ENCODE data around the gene MICAL2. TPM values are rescaled to one million over a fixed set of nuclear protein-coding genes. Genes with fewer than 3 reads are reported as not detected.

Gene MICAL2
- total RNA-seq, 1 experiment from 2014 or later, result 37.4 TPM

DNA sequence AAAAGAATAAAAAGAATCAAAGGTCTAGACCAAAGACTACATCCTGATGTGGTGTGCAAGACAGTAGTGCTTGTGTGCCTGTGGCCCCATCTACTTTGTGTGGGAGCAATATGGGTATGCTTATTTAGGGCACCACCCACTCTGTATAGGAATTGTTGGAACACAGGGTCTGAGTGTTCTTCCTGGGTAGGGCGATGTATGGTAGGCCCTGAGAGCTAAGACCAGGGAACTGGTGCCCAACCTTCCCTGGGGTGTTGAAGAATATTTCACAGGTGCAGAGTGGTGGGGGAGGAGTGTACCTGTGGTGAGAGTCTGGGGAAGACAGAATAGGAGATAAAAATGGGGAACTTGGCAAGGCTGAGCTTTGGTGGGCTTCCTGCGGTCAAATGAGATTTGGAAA lies 41.9 kb downstream of the MICAL2 start (continued):
- TF ChIP-seq, protein P1, sequence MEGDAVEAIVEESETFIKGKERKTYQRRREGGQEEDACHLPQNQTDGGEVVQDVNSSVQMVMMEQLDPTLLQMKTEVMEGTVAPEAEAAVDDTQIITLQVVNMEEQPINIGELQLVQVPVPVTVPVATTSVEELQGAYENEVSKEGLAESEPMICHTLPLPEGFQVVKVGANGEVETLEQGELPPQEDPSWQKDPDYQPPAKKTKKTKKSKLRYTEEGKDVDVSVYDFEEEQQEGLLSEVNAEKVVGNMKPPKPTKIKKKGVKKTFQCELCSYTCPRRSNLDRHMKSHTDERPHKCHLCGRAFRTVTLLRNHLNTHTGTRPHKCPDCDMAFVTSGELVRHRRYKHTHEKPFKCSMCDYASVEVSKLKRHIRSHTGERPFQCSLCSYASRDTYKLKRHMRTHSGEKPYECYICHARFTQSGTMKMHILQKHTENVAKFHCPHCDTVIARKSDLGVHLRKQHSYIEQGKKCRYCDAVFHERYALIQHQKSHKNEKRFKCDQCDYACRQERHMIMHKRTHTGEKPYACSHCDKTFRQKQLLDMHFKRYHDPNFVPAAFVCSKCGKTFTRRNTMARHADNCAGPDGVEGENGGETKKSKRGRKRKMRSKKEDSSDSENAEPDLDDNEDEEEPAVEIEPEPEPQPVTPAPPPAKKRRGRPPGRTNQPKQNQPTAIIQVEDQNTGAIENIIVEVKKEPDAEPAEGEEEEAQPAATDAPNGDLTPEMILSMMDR (IDR thresholded peaks at IDR 0.05 in 2 of 3, conservative IDR thresholded peaks at IDR 0.05 in 1 of 3; ENCODE audit: borderline replicate concordance in 1 of 3, insufficient read depth in 1 of 3, low read depth in 2 of 3, low read length in 2 of 3), result no peak
- TF ChIP-seq ZFX (IDR thresholded peaks at IDR 0.05), result no peak
- TF ChIP-seq POLR2AphosphoS5 (IDR thresholded peaks at IDR 0.05; ENCODE audit: low read depth, low read length), result no peak
- no peak for TF ChIP-seq TCF7L2 (IDR thresholded peaks at IDR 0.05; ENCODE audit: borderline replicate concordance, extremely low read depth, insufficient read depth, insufficient read length)

DNA sequence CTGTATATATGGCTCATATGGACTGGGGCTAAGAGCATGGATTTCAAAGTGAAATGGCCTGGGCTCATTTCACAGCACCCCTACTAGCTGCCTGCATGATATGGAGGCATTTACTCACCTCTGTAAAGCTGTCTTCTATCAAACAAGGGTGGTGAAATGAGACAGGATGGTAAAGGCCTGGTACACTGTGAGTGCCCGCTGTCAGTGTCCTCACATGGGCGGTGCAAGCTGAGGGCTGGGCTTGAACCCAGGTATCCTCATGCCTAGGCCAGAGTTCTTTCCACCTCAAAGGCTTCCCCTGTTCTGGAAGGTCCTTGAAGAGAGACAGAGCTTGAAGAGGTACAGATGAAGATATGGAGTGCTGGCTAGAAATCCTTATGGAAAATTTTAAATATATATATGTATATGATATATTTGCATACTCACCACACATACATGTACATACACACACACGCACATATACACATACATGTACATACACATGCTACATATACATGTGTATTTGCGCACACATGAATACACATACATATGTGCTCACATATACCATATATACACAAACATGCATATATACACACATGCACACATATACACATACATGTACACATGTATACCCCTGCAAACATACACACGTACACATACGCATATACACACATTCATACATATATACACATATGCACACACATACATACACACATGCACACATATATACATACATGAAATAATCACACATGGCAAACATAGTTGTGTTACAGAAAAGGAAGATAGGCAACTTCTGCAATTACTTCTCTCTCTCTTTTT lies 44.7 kb downstream of the MICAL2 start:
- ChIA-PET CTCF (no interaction called here), POLR2A (no interaction called here), RAD21 (ENCODE audit: low non-redundant PET in 1 of 2, low total read pairs in 2 of 2, uncharacterized antibody in 2 of 2, unreplicated experiment in 2 of 2) (no interaction called here)
- ATAC-seq, result no peak
- Histone ChIP-seq H3K4me1 (ENCODE audit: control insufficient read depth in 1 of 2, insufficient read depth in 2 of 2, low read length in 2 of 2) (peaks cover 10 to 29% of the 10 kb centered on the region in 2 experiments), H3K9me2 (ENCODE audit: insufficient read depth) (no peaks in the 10 kb centered on the region), H3K4me3 (replicated peaks in 1 of 2; ENCODE audit: low read depth in 1 of 2, low read length in 2 of 2) (no peak overlapping the region), H3K4me2 (ENCODE audit: low read length) (no peak overlapping the region), H2AFZ (ENCODE audit: low read depth, low read length, poor library complexity, severe bottlenecking) (no peak overlapping the region), H3K27ac (ENCODE audit: low read depth, low read length) (no peak overlapping the region), H3K36me3 (ENCODE audit: control insufficient read depth in 1 of 2, insufficient read depth in 2 of 2, low read length in 2 of 2) (no peaks in the 10 kb centered on the region), H4K20me1 (ENCODE audit: insufficient read depth) (no peaks in the 10 kb centered on the region), H3K79me2 (ENCODE audit: insufficient read depth, low read length) (no peaks in the 10 kb centered on the region), H3K9ac (ENCODE audit: low read length) (no peak overlapping the region), H3K9me3 (ENCODE audit: control insufficient read depth in 1 of 2, insufficient read depth in 1 of 2, low read depth in 1 of 2, low read length in 2 of 2) (no peaks in the 10 kb centered on the region), H3K27me3 (ENCODE audit: insufficient read depth, low read length) (no peaks in the 10 kb centered on the region)
- DNase-seq (ENCODE audit: low read depth, low spot score), result no peak
- intact Hi-C loops (cut with micrococcal nuclease), result no loop called here
- no TSS peak for BruUV-seq (replicated peaks)
- TF ChIP-seq POLR2AphosphoS5 (IDR thresholded peaks at IDR 0.05; ENCODE audit: low read depth, low read length) (no peak), CEBPB (IDR thresholded peaks at IDR 0.05; ENCODE audit: low read depth) (no peak), TCF7L2 (IDR thresholded peaks at IDR 0.05; ENCODE audit: borderline replicate concordance, extremely low read depth, insufficient read depth, insufficient read length) (no peak), SP1 (IDR thresholded peaks at IDR 0.05; ENCODE audit: low read depth) (no peak), SRF (IDR thresholded peaks at IDR 0.05; ENCODE audit: low read depth) (no peak), POLR2A (IDR thresholded peaks at IDR 0.05; ENCODE audit: borderline replicate concordance, extremely low read depth, insufficient read depth, insufficient read length) (no peak), CBX3 (IDR thresholded peaks at IDR 0.05; ENCODE audit: low read depth) (no peak)
- TF ChIP-seq, protein P2, sequence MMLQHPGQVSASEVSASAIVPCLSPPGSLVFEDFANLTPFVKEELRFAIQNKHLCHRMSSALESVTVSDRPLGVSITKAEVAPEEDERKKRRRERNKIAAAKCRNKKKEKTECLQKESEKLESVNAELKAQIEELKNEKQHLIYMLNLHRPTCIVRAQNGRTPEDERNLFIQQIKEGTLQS (IDR thresholded peaks at IDR 0.05), result no peak
- TF ChIP-seq, protein P1 (IDR thresholded peaks at IDR 0.05 in 2 of 3, conservative IDR thresholded peaks at IDR 0.05 in 1 of 3; ENCODE audit: borderline replicate concordance in 1 of 3, insufficient read depth in 1 of 3, low read depth in 2 of 3, low read length in 2 of 3), result no peak
- TF ChIP-seq, protein P3, sequence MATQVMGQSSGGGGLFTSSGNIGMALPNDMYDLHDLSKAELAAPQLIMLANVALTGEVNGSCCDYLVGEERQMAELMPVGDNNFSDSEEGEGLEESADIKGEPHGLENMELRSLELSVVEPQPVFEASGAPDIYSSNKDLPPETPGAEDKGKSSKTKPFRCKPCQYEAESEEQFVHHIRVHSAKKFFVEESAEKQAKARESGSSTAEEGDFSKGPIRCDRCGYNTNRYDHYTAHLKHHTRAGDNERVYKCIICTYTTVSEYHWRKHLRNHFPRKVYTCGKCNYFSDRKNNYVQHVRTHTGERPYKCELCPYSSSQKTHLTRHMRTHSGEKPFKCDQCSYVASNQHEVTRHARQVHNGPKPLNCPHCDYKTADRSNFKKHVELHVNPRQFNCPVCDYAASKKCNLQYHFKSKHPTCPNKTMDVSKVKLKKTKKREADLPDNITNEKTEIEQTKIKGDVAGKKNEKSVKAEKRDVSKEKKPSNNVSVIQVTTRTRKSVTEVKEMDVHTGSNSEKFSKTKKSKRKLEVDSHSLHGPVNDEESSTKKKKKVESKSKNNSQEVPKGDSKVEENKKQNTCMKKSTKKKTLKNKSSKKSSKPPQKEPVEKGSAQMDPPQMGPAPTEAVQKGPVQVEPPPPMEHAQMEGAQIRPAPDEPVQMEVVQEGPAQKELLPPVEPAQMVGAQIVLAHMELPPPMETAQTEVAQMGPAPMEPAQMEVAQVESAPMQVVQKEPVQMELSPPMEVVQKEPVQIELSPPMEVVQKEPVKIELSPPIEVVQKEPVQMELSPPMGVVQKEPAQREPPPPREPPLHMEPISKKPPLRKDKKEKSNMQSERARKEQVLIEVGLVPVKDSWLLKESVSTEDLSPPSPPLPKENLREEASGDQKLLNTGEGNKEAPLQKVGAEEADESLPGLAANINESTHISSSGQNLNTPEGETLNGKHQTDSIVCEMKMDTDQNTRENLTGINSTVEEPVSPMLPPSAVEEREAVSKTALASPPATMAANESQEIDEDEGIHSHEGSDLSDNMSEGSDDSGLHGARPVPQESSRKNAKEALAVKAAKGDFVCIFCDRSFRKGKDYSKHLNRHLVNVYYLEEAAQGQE (IDR thresholded peaks at IDR 0.05; ENCODE audit: low read depth), result no peak
- TF ChIP-seq, protein P4, sequence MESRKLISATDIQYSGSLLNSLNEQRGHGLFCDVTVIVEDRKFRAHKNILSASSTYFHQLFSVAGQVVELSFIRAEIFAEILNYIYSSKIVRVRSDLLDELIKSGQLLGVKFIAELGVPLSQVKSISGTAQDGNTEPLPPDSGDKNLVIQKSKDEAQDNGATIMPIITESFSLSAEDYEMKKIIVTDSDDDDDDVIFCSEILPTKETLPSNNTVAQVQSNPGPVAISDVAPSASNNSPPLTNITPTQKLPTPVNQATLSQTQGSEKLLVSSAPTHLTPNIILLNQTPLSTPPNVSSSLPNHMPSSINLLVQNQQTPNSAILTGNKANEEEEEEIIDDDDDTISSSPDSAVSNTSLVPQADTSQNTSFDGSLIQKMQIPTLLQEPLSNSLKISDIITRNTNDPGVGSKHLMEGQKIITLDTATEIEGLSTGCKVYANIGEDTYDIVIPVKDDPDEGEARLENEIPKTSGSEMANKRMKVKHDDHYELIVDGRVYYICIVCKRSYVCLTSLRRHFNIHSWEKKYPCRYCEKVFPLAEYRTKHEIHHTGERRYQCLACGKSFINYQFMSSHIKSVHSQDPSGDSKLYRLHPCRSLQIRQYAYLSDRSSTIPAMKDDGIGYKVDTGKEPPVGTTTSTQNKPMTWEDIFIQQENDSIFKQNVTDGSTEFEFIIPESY (IDR thresholded peaks at IDR 0.05; ENCODE audit: extremely low read depth, insufficient replicate concordance, low read length), result no peak

All from HCT116 (cell line).